Measurements from ENCODE around the gene IL36RN. TPM values are rescaled to one million over a fixed set of nuclear protein-coding genes. Genes with fewer than 3 reads are reported as not detected.
A peak's percentile ranks its signal among the peaks of the same experiment; 100 is the strongest.

Gene IL36RN
- total and polyA plus RNA-seq, 12 donors, result not detected

DNA sequence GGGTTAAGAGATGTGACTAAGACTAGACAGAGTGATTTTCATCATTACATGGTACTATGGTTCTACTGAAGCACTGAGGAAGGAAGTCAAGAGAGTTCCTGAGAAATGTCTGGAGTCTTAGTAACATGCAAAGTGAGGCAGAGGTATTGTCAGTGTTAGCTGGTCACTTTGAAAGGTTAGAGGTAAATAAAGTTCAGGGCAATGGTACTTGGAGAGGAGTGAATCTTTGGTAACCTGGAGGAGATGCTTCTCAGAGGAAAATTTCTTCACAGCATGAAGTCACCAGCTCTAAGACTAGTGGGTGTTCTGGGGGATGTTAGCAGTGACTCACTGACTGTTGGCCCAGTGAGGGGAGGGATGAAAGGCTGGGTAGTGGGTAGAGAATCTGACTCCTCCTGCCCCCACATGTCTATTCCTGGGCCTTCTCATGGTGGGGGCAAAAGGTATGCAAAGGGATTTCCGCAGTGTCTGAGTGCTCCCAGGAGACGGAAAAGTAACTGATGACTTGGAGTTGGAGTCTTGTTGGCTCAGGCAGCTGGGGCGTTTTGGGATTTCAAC lies 45.1 kb downstream of the IL36RN start:
- H3K27me3 ChIP-seq, result no peaks in the 10 kb centered on the region
- no peak overlapping the region for H3K27ac ChIP-seq
- no peaks in the 10 kb centered on the region for H3K4me1 ChIP-seq (replicated peaks in 1 of 2)
- no peak overlapping the region for H3K4me3 ChIP-seq
- no peaks in the 10 kb centered on the region for H3K36me3 ChIP-seq (replicated peaks in 1 of 2)
- WGBS, 4 donors, result 68 to 93% (median 78%) methylated on average over 2 to 3 of the region's 3 CpGs
- intact Hi-C loops (cut with DNase I), result no loop called here
- no peak for DNase-seq
- TF ChIP-seq, protein P1, sequence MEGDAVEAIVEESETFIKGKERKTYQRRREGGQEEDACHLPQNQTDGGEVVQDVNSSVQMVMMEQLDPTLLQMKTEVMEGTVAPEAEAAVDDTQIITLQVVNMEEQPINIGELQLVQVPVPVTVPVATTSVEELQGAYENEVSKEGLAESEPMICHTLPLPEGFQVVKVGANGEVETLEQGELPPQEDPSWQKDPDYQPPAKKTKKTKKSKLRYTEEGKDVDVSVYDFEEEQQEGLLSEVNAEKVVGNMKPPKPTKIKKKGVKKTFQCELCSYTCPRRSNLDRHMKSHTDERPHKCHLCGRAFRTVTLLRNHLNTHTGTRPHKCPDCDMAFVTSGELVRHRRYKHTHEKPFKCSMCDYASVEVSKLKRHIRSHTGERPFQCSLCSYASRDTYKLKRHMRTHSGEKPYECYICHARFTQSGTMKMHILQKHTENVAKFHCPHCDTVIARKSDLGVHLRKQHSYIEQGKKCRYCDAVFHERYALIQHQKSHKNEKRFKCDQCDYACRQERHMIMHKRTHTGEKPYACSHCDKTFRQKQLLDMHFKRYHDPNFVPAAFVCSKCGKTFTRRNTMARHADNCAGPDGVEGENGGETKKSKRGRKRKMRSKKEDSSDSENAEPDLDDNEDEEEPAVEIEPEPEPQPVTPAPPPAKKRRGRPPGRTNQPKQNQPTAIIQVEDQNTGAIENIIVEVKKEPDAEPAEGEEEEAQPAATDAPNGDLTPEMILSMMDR (IDR thresholded peaks at IDR 0.05), result no peak
- no peak for TF ChIP-seq POLR2A (IDR thresholded peaks at IDR 0.05)
- no peaks in the 10 kb centered on the region for H3K9me3 ChIP-seq (replicated peaks in 1 of 3)

DNA sequence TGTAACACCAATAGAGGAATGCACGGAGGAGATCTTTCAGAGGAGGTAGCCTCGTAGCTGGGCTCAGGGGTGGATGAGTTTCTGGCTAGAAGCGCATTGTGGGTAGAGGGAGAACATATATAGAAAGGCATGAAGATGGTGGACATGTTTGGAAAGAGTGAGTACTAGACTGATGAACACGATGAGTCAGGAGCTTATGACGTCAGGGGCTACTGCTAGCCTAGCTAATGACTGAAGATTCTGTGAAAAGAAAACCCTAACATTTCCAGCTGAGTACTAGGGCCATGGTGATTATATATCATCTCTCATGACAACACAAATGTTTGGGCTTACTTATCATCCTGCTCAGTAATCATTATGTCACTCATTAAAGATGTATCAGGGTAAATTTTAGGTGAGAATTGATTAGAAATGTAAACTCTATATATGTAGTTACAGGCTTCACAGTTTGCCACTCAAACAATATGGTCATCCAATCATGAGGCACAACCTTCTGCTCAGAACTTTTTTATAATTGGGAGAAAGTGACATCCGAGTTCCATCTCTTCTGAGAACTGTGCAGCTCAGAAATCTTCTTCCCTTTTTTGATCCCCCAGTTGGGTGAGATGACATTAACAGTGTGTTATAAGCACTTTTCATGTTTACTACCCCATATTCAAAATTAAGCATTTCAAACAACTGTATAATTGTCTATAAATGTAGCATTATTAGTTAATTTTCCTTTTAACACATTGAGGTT lies 46.2 kb downstream of the IL36RN start:
- H3K9me3 ChIP-seq (replicated peaks in 1 of 3), result no peaks in the 10 kb centered on the region
- no peaks in the 10 kb centered on the region for H3K27me3 ChIP-seq
- DNase-seq, result peak in 2 of 7 donors; percentile 44 to 68
- no peaks in the 10 kb centered on the region for H3K4me1 ChIP-seq (replicated peaks in 1 of 2)
- no peaks in the 10 kb centered on the region for H3K36me3 ChIP-seq (replicated peaks in 1 of 2)
- no peak overlapping the region for H3K4me3 ChIP-seq
- WGBS, 4 donors, result 71 to 77% (median 74%) methylated on average over 6 of the region's 6 CpGs
- no peak for TF ChIP-seq POLR2A (IDR thresholded peaks at IDR 0.05)
- TF ChIP-seq, protein P1 (IDR thresholded peaks at IDR 0.05), result no peak
- intact Hi-C loops (cut with DNase I), result no loop called here
- H3K27ac ChIP-seq, result no peak overlapping the region

DNA sequence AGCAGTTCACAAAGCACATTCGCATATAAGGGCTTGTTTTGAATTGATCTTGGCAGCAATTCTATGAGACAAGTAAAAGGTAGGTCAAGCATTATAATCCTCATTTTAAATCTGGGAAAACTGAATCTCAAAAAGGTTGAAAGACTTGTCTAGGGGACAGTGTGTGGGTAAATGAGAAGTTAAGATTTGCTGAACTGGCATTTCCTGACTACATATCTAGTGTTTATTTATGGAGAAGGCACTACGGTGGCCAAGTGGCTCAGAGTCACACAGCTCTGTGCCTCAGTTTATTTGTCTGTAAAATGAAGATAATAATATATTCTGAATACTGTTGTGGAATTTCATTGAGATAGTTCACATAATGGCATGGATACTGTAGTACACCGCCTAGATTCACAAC lies 52.1 kb downstream of the IL36RN start:
- intact Hi-C loops (cut with DNase I), result no loop called here

DNA sequence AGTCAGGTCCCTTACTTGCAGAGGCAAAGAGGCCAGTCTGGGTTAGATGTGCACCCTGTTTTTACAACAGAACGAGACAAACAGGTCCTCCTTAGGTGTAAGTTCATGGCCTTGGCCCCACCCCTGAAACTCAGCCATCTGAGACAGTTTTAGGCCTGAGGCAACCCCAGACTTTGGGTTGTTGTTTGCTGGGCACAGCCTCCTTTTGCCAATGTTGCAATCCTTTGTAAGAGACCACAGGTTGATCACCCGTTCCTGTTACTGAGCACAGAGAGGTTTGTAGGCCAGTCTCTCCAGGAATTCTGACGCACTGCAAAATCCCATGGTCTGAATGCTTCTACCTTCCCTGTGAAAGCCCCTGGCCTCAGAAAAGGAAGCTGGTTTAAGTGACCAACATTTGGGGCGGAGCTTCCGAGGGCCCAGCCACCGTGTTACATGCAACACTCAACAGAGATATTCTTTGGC lies 52.9 kb downstream of the IL36RN start:
- no peak for DNase-seq
- Histone ChIP-seq H3K4me3 (no peak overlapping the region), H3K27ac (no peak overlapping the region), H3K27me3 (no peaks in the 10 kb centered on the region), H3K4me1 (replicated peaks in 1 of 2) (no peaks in the 10 kb centered on the region), H3K36me3 (replicated peaks in 1 of 2) (no peaks in the 10 kb centered on the region), H3K9me3 (replicated peaks in 1 of 3) (no peaks in the 10 kb centered on the region)
- 67 to 76% (median 70%) methylated on average over 6 of the region's 6 CpGs for WGBS, 4 donors
- intact Hi-C loops (cut with DNase I), result no loop called here
- TF ChIP-seq, protein P1 (IDR thresholded peaks at IDR 0.05), result no peak
- no peak for TF ChIP-seq POLR2A (IDR thresholded peaks at IDR 0.05)

More for the DNA sequence above, 52.1 kb downstream of the IL36RN start:
- WGBS, 4 donors, result 71 to 81% (median 79%) methylated on average over 3 of the region's 3 CpGs
- no peaks in the 10 kb centered on the region for H3K9me3 ChIP-seq (replicated peaks in 1 of 3)
- H3K4me3 ChIP-seq, result no peak overlapping the region
- DNase-seq, result no peak
- H3K27ac ChIP-seq, result no peak overlapping the region
- H3K4me1 ChIP-seq (replicated peaks in 1 of 2), result no peaks in the 10 kb centered on the region
- no peak for TF ChIP-seq POLR2A (IDR thresholded peaks at IDR 0.05)
- TF ChIP-seq, protein P1 (IDR thresholded peaks at IDR 0.05), result no peak
- no peaks in the 10 kb centered on the region for H3K36me3 ChIP-seq (replicated peaks in 1 of 2)
- no peaks in the 10 kb centered on the region for H3K27me3 ChIP-seq

Data from adrenal gland (tissue), 12 donors.